GM12878 (cell line): ENCODE data around the gene PLD3. TPM values are rescaled to one million over a fixed set of nuclear protein-coding genes. Genes with fewer than 3 reads are reported as not detected.

Experiments
- ATAC-seq: fragments of 200-7000 bp; cut with Tn5 transposase; 3 replicates; pipeline ENCODE4 v1.9.1; 2020; ENCODE audit warnings: mild to moderate bottlenecking, moderate library complexity
- BruUV-seq: library from RNA; stranded (reverse); fragments of 400-500 nt; replicated peaks from 2 replicates; lab custom pipeline; 2021; lab: Mats Ljungman, UMichigan
- CTCF ChIA-PET: fragments of 300-600 bp; sonication (Branson Sonifier 250); formaldehyde crosslinking; extraction: SDS; loops from one replicate; lab custom pipeline; 2021; ENCODE audit warnings: inconsistent platforms; lab: Yijun Ruan, JAX
- POLR2A ChIA-PET: fragments of 350-600 bp; formaldehyde crosslinking; extraction: SDS; loops from one replicate; lab custom pipeline; 2021; ENCODE audit warnings: inconsistent platforms; lab: Charles Lee
- RAD21 ChIA-PET: fragments of 300-600 bp; sonication (Branson Sonifier 250); formaldehyde crosslinking; loops from one replicate; lab custom pipeline; 2023; ENCODE audit warnings: antibody characterized with exemption; ENCODE audit not compliant: unreplicated experiment; lab: Charles Lee
- SMC1A ChIA-PET: fragments of 300-600 bp; sonication (Branson Sonifier 250); formaldehyde crosslinking; loops from one replicate; lab custom pipeline; 2023; ENCODE audit not compliant: unreplicated experiment, uncharacterized antibody; lab: Charles Lee
- DNase-seq: peaks from one replicate; pipeline ENCODE4 v3.0.0-alpha.2; 2011; ENCODE audit warnings: low read depth, low spot score
- FAIRE-seq: peaks from 3 replicates; lab custom pipeline; 2011; peaks lifted over from hg19 to GRCh38; lab: Jason Lieb, UNC
- H2AFZ ChIP-seq: 2 replicates; pipeline ENCODE4 v1.6.0; 2011; ENCODE audit warnings: low read depth, low read length, control low read depth; ENCODE audit not compliant: control insufficient read depth
- H3K27ac ChIP-seq: 2 replicates; pipeline ENCODE4 v1.5.1; 2011; ENCODE audit warnings: control low read depth; ENCODE audit not compliant: control insufficient read depth, insufficient read depth
- H3K27me3 ChIP-seq, 2 experiments: replicated peaks in 1 of 2; 2 replicates each; pipeline versions ENCODE4 v1.6.0 to v1.6.1; 2011; ENCODE audit warnings: low read length in 1 of 2; ENCODE audit not compliant: control insufficient read depth in 2 of 2, insufficient read depth in 2 of 2
- H3K36me3 ChIP-seq, 2 experiments: 2 replicates each; pipeline ENCODE4 v1.5.1; 2011; ENCODE audit warnings: low read length in 1 of 2; ENCODE audit not compliant: control insufficient read depth in 2 of 2, insufficient read depth in 2 of 2
- H3K4me1 ChIP-seq: 2 replicates; pipeline ENCODE4 v1.6.1; 2011; ENCODE audit warnings: mild to moderate bottlenecking, low read length, moderate library complexity, mixed read lengths; ENCODE audit not compliant: control insufficient read depth, insufficient read depth
- H3K4me2 ChIP-seq: 2 replicates; pipeline ENCODE4 v1.6.0; 2011; ENCODE audit warnings: control low read depth; ENCODE audit not compliant: control insufficient read depth, insufficient read depth
- H3K4me3 ChIP-seq: fragments of 200-600 bp; sonication (generic); 2 replicates; pipeline ENCODE4 v1.5.1; 2016
- H3K79me2 ChIP-seq: 2 replicates; pipeline ENCODE4 v1.6.0; 2011; ENCODE audit warnings: low read length; ENCODE audit not compliant: control insufficient read depth, insufficient read depth
- H3K9ac ChIP-seq: 2 replicates; pipeline ENCODE4 v1.8.0; 2011; ENCODE audit warnings: low read length, control low read depth, mixed read lengths; ENCODE audit not compliant: control insufficient read depth, insufficient read depth
- H3K9me3 ChIP-seq: replicated peaks from 3 replicates; pipeline ENCODE4 v1.5.1; 2011; ENCODE audit warnings: mild to moderate bottlenecking, low read length; ENCODE audit not compliant: control insufficient read depth, insufficient read depth
- H4K20me1 ChIP-seq: 2 replicates; pipeline ENCODE4 v1.6.0; 2011; ENCODE audit not compliant: control insufficient read depth, insufficient read depth
- BCL3 ChIP-seq: IDR thresholded peaks from 2 replicates; pipeline ENCODE4 v1.6.1; 2011; ENCODE audit warnings: borderline replicate concordance, low read depth, mild to moderate bottlenecking, moderate library complexity, low read length; ENCODE audit not compliant: insufficient read depth, poor library complexity, severe bottlenecking
- CEBPZ ChIP-seq: fragments of 150-350 bp; IDR thresholded peaks from 2 replicates; pipeline ENCODE4 v1.6.1; 2016; ENCODE audit warnings: low read depth, low read length
- CHD4 ChIP-seq: fragments of 200-600 bp; sonication (generic); IDR thresholded peaks from 2 replicates; pipeline ENCODE4 v1.6.1; 2016; ENCODE audit warnings: mild to moderate bottlenecking
- CUX1 ChIP-seq: IDR thresholded peaks from 2 replicates; pipeline ENCODE4 v1.6.1; 2012; ENCODE audit warnings: improper control_type of control experiment, low read depth, low read length; ENCODE audit not compliant: insufficient replicate concordance
- IRF3 ChIP-seq: fragments of 450-650 bp; IDR thresholded peaks from 2 replicates; pipeline ENCODE4 v1.6.1; 2014; ENCODE audit warnings: mild to moderate bottlenecking
- PAX5 ChIP-seq: IDR thresholded peaks from 2 replicates; pipeline ENCODE4 v1.6.1; 2011; ENCODE audit warnings: low read depth, low read length, borderline replicate concordance
- TAF1 ChIP-seq: IDR thresholded peaks from 2 replicates; pipeline ENCODE4 v1.6.1; 2011; ENCODE audit warnings: mild to moderate bottlenecking, low read depth, low read length, borderline replicate concordance
- ZBTB11 ChIP-seq: fragments of 450-650 bp; formaldehyde crosslinking; IDR thresholded peaks from 2 replicates; pipeline ENCODE4 v1.5.0; 2022; ENCODE audit warnings: mild to moderate bottlenecking, missing genetic modification characterization
- WGBS: methylation state at CpG from one replicate; pipeline ENCODE4 v1.1.6; 2016; ENCODE audit warnings: low lambda C conversion rate; ENCODE audit not compliant: insufficient replicate concordance, insufficient coverage; ENCODE audit errors: missing lambda C conversion rate; 5-methylcytosine and 5-hydroxymethylcytosine counted together
- in situ Hi-C: fragments of 300-500 bp; cut with MboI; formaldehyde crosslinking; loops from 9 replicates; pipeline ENCODE4 v1.14.3; 2018; ENCODE audit warnings: mixed read lengths
- intact Hi-C: fragments of 100-400 bp; cut with micrococcal nuclease; formaldehyde crosslinking; loops from one replicate; pipeline ENCODE4 v1.14.2; 2022; ENCODE audit not compliant: unreplicated experiment
- polyA plus RNA-seq, 11 experiments: library from polyadenylated mRNA; depleted of rRNA in 4 of 11; unstranded in 6 of 11; stranded (reverse) in 5 of 11; fragments of >200 nt; fragmentation: Nextera tagmentation in 4 of 11; fragmentation: Illumina TruSeq in 1 of 11; extraction: Ambion mirVana in 4 of 11; extraction: Trizol in 1 of 11; gene quantifications; 1 replicate in 1 of 11; 2 replicates in 10 of 11; pipeline versions ENCODE4 v1.2.1 to v1.2.3, GENCODE V29; 2011 to 2016; ENCODE audit warnings: inconsistent platforms in 2 of 11, missing spikeins in 2 of 11, low read depth in 1 of 11
- total RNA-seq, 4 experiments: library from RNA; depleted of rRNA in 3 of 4; stranded (reverse); fragments of >200 nt in 3 of 4; fragmentation: Illumina TruSeq in 1 of 4; extraction: Trizol in 1 of 4; gene quantifications; 2 replicates each; pipeline versions ENCODE4 v1.2.1 to v1.2.3, GENCODE V29; 2013 to 2021

The PLD3 gene
- total and polyA plus RNA-seq, 10 of the 15 experiments (the other 5 are each of a cell fraction or from before 2014, with no cell fraction given), result 1.3 to 134 (median 72.7) TPM

GRCh38 chr19:40395956-40396355 lies 47.5 kb downstream of the PLD3 start:
- ChIA-PET POLR2A (no interaction called here), SMC1A (interaction anchor here (0.9 to 1.4 kb wide), 3 partner anchors 24 to 59 kb away, joined by 3 to 4 read pairs (median 3); no protein-coding TSS in a partner anchor), CTCF (interaction anchor here (0.6 to 1.0 kb wide), 2 partner anchors 103 to 175 kb away, joined by 3 to 4 read pairs; no protein-coding TSS in a partner anchor), RAD21 (interaction anchor here (0.7 kb wide), 1 partner anchor 211 kb away, joined by 3 read pairs; no protein-coding TSS in a partner anchor)
- Histone ChIP-seq H3K4me1 (peaks cover 5% of the 10 kb centered on the region), H3K4me2 (no peak overlapping the region), H3K27ac (no peak overlapping the region), H3K36me3 (no peaks in the 10 kb centered on the region), H3K4me3 (no peak overlapping the region), H3K27me3 (no peaks in the 10 kb centered on the region), H3K9ac (no peak overlapping the region), H3K79me2 (no peaks in the 10 kb centered on the region), H2AFZ (no peak overlapping the region), H4K20me1 (no peaks in the 10 kb centered on the region), H3K9me3 (no peaks in the 10 kb centered on the region)
- FAIRE-seq, result no peak
- no TSS peak for BruUV-seq
- no peak for ATAC-seq
- in situ Hi-C loops (no loop called here), intact Hi-C loops (no loop called here)
- 67% methylated on average over 14 of the region's 14 CpGs for WGBS
- no peak for DNase-seq
- no peak for TF ChIP-seq BCL3
- no peak for TF ChIP-seq PAX5
- TF ChIP-seq CHD4, result no peak
- TF ChIP-seq TAF1, result no peak
- no peak for TF ChIP-seq CUX1
- no peak for TF ChIP-seq IRF3
- TF ChIP-seq CEBPZ, result no peak
- TF ChIP-seq ZBTB11, result no peak
